ENCODE data around the gene STRA8. TPM values are rescaled to one million over a fixed set of nuclear protein-coding genes. Genes with fewer than 3 reads are reported as not detected.

Gene STRA8
- not detected for total RNA-seq

DNA sequence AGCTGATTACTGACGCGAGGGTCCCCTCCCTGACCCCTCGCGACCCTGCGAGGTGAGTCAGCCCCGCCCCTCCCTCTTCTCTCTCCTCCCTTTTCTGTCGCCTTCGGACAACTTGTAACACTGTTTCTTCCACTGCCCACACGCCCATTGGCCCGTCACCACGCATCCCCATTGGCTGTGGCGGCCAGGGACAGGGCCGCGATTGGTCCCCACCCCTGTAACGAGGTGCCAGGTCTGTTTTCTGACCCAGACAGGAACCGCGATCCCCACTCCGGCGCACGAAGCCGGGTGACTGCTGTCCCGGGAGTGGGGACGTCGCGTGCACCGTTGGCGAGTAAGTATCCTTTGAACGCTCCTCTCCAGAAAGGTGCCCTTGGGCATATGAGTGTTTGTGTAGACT is at the start of gene STRA8:
Gene STRA8, plus strand, starts transcription at position 269 of the 400 bp plus-strand sequence. CDS start 6,687 bp downstream, outside the sequence.
- intact Hi-C loops (cut with DNase I), result no loop called here

DNA sequence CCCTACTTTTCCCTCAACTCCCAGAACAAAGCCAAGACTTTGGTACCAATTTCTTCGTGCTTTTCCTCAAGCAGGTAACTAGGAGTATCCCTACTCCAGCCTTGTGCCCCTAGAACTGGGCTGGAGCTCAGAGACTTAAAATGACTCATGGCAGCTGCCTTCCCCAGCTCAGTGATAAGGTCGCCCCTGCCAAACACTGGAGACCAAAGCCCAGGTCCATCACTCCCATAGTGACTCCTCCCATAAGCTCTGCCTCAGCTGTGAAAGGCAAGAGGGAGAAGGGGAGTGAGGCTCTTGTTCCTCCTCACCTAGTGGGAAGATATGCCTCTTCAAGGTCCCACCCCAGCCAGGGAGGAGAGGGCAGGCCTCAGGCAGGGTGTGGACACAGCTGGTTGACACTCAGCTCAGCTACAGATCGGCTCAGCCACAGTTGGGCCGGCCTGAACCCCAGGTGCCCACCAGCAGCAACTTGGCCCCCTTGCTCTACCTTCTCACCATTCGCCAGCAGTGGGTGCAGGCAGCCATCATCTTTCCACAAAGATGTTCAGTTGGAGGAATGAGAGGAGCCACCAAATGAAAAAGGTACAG is 49.3 kb upstream of the STRA8 start:
- H3K27ac ChIP-seq (replicated peaks in 1 of 4), result no peak overlapping the region
- peaks cover 0 to 33% (median 18%) of the 10 kb centered on the region in 4 donors for H3K9me3 ChIP-seq
- 93% methylated on average over 3 of the region's 5 CpGs for WGBS
- peaks cover 51 to 95% (median 84%) of the 10 kb centered on the region in 4 donors for H3K36me3 ChIP-seq
- no peak for DNase-seq (ENCODE audit: extremely low spot score)
- TF ChIP-seq EP300 (IDR thresholded peaks at IDR 0.05) (no peak), CTCF (IDR thresholded peaks at IDR 0.05) (no peak), POLR2AphosphoS5 (IDR thresholded peaks at IDR 0.05) (no peak), POLR2A (IDR thresholded peaks at IDR 0.05; ENCODE audit: low read depth) (no peak)
- H3K27me3 ChIP-seq, result no peaks in the 10 kb centered on the region
- intact Hi-C loops (cut with DNase I), result no loop called here
- no peak overlapping the region for H3K4me3 ChIP-seq
- H3K4me1 ChIP-seq, result peaks cover 3 to 6% (median 4%) of the 10 kb centered on the region in 4 donors

More for the DNA sequence above, at the start of gene STRA8:
- no peak for TF ChIP-seq EP300 (IDR thresholded peaks at IDR 0.05)
- no peak for TF ChIP-seq POLR2AphosphoS5 (IDR thresholded peaks at IDR 0.05)
- no peak for TF ChIP-seq POLR2A (IDR thresholded peaks at IDR 0.05; ENCODE audit: low read depth)
- TF ChIP-seq CTCF (IDR thresholded peaks at IDR 0.05), result no peak
- Histone ChIP-seq H3K27me3 (no peaks in the 10 kb centered on the region), H3K4me3 (no peak within 1 kb of the TSS), H3K27ac (replicated peaks in 1 of 4) (no peak within 1 kb of the TSS), H3K9me3 (no peaks in the 10 kb centered on the region), H3K36me3 (no peaks in the 10 kb centered on the region), H3K4me1 (no peaks in the 10 kb centered on the region)
- WGBS, result 92% methylated on average over 28 of the region's 28 CpGs
- DNase-seq (ENCODE audit: extremely low spot score), result no peak

GRCh38 chr7:135185471-135186260 is 48.0 kb upstream of the STRA8 start:
- intact Hi-C loops (cut with DNase I), result no loop called here
- no peaks in the 10 kb centered on the region for H3K27me3 ChIP-seq
- WGBS, result 80% methylated on average over 6 of the region's 7 CpGs
- H3K4me3 ChIP-seq, result no peak overlapping the region
- peaks cover 51 to 94% (median 84%) of the 10 kb centered on the region in 4 donors for H3K36me3 ChIP-seq
- no peak for DNase-seq (ENCODE audit: extremely low spot score)
- TF ChIP-seq EP300 (IDR thresholded peaks at IDR 0.05) (no peak), POLR2A (IDR thresholded peaks at IDR 0.05; ENCODE audit: low read depth) (no peak), POLR2AphosphoS5 (IDR thresholded peaks at IDR 0.05) (no peak), CTCF (IDR thresholded peaks at IDR 0.05) (no peak)
- peaks cover 0 to 25% (median 16%) of the 10 kb centered on the region in 4 donors for H3K9me3 ChIP-seq
- H3K27ac ChIP-seq (replicated peaks in 1 of 4), result no peak overlapping the region
- H3K4me1 ChIP-seq, result peaks cover 9 to 14% (median 13%) of the 10 kb centered on the region in 4 donors

DNA sequence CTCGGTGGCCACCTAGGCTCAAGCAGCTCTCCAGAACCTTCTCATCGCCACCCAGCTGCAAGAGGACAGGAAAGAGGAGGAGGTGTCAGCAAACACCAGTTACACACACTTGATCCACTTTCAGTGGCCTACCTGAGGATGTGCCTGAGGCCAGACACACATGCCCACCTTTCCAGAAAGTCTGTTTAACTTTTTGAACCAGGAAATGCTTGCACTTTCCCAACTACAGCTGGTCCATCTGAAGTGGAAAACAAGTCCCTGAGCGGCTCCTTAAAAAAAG is 47.4 kb upstream of the STRA8 start:
- no peak for DNase-seq (ENCODE audit: extremely low spot score)
- WGBS, result 97% methylated on average over 3 of the region's 3 CpGs
- Histone ChIP-seq H3K27me3 (no peaks in the 10 kb centered on the region), H3K36me3 (peaks cover 51 to 96% (median 84%) of the 10 kb centered on the region in 4 donors), H3K9me3 (peaks cover 0 to 20% (median 12%) of the 10 kb centered on the region in 4 donors), H3K4me1 (peaks cover 9 to 14% (median 13%) of the 10 kb centered on the region in 4 donors), H3K27ac (replicated peaks in 1 of 4) (no peak overlapping the region), H3K4me3 (no peak overlapping the region)
- intact Hi-C loops (cut with DNase I), result no loop called here
- no peak for TF ChIP-seq CTCF (IDR thresholded peaks at IDR 0.05)
- TF ChIP-seq POLR2AphosphoS5 (IDR thresholded peaks at IDR 0.05), result no peak
- no peak for TF ChIP-seq EP300 (IDR thresholded peaks at IDR 0.05)
- no peak for TF ChIP-seq POLR2A (IDR thresholded peaks at IDR 0.05; ENCODE audit: low read depth)

All from esophagus muscularis mucosa (tissue), 4 donors.